Amygdala (tissue), 56 donors: ENCODE results near the gene TAOK1.
A peak's percentile ranks its signal among the peaks of the same experiment; 100 is the strongest.

Experiments
- DNase-seq, 56 donors: peaks; one replicate each; lab custom pipeline; 2025; lab: John Stamatoyannopoulos, UW

Gene TAOK1

GRCh38 chr17:29376667-29377270 is 13.4 kb upstream of the TAOK1 start:
- peak in 55 of 56 donors; percentile 16 to 94 (median 79) for DNase-seq

- no peak for DNase-seq
Measured at GRCh38 chr17:29378500-29378899, 11.7 kb upstream of the TAOK1 start.

- peak in 10 of 56 donors; percentile 3 to 40 (median 20) for DNase-seq
Measured at GRCh38 chr17:29379084-29379991, 10.8 kb upstream of the TAOK1 start.

- no peak for DNase-seq
Measured at GRCh38 chr17:29383686-29384085, 6.5 kb upstream of the TAOK1 start.

GRCh38 chr17:29384901-29385300 is 5.3 kb upstream of the TAOK1 start:
- DNase-seq: no peak

GRCh38 chr17:29386760-29387159 is 3.4 kb upstream of the TAOK1 start:
- no peak for DNase-seq

GRCh38 chr17:29388937-29389336 is 1.2 kb upstream of the TAOK1 start:
- DNase-seq: no peak

- peak in 19 of 56 donors; percentile 5 to 61 (median 39) for DNase-seq
Measured at GRCh38 chr17:29390851-29391631, 878 bp downstream of the TAOK1 start.

- DNase-seq: no peak
Measured at GRCh38 chr17:29393436-29393835, 3.3 kb downstream of the TAOK1 start.

- no peak for DNase-seq
Measured at GRCh38 chr17:29394761-29395160, 4.6 kb downstream of the TAOK1 start.

- DNase-seq: no peak
Measured at GRCh38 chr17:29396066-29396465, 5.9 kb downstream of the TAOK1 start.

GRCh38 chr17:29399634-29400033 is 9.5 kb downstream of the TAOK1 start:
- no peak for DNase-seq

GRCh38 chr17:29400818-29401217 is 10.7 kb downstream of the TAOK1 start:
- DNase-seq: no peak

GRCh38 chr17:29401258-29401657 is 11.1 kb downstream of the TAOK1 start:
- DNase-seq: no peak

GRCh38 chr17:29407856-29408255 is 17.7 kb downstream of the TAOK1 start:
- DNase-seq: no peak

GRCh38 chr17:29409963-29410362 is 19.8 kb downstream of the TAOK1 start:
- DNase-seq: no peak

GRCh38 chr17:29412780-29413565 is 22.8 kb downstream of the TAOK1 start:
- DNase-seq: no peak

- DNase-seq: no peak
Measured at GRCh38 chr17:29420128-29420527, 30.0 kb downstream of the TAOK1 start.

GRCh38 chr17:29430275-29430674 is 40.1 kb downstream of the TAOK1 start:
- no peak for DNase-seq

GRCh38 chr17:29433541-29433940 is 43.4 kb downstream of the TAOK1 start:
- DNase-seq: no peak
